Measurements from ENCODE around the gene ZNF438. TPM values are rescaled to one million over a fixed set of nuclear protein-coding genes. Genes with fewer than 3 reads are reported as not detected.

The ZNF438 gene
- total and polyA plus RNA-seq, 2 of the 8 experiments (the other 6 are each of a cell fraction or from before 2014, with no cell fraction given): 0.95 to 1.7 TPM

DNA sequence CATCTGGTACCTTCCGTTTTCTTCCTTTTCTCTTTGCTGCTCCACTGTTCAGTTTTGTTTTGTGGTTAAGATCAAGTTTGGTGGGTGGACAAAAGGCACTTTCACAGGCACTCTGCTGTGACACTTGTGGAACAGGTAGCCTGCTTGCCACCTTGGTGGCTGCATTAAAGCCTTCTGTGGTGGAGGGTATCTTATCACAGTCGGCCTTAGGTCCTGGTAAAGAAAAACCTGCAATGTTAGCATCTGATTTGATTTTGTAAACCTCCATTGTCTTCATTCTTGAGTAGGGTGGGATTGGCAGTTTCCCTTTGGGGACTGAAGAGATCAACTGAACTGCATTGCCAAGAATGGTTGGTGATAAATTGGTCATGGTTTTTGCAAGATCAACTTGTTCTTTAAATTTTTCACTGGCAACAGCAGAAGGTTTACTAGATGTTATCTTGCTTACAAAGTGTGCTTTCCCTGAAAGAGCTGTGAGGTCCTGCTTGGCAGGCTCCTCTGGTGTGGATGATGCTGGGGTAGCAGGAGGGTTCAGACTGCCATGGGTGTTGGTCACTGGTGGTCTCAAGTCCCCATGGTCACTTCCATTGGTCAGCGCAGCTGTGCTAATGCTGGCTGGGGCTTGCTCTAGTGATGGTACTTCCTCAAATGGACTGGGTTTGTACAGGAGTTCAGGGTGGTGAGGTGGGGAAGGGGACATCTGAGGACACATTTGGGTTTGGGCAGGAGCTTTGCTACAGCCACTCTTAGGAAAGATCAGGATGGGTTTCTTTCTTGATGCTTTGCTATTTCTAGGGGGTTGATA, 182.2 kb downstream of the ZNF438 start (continued):
- TF ChIP-seq, protein P1, sequence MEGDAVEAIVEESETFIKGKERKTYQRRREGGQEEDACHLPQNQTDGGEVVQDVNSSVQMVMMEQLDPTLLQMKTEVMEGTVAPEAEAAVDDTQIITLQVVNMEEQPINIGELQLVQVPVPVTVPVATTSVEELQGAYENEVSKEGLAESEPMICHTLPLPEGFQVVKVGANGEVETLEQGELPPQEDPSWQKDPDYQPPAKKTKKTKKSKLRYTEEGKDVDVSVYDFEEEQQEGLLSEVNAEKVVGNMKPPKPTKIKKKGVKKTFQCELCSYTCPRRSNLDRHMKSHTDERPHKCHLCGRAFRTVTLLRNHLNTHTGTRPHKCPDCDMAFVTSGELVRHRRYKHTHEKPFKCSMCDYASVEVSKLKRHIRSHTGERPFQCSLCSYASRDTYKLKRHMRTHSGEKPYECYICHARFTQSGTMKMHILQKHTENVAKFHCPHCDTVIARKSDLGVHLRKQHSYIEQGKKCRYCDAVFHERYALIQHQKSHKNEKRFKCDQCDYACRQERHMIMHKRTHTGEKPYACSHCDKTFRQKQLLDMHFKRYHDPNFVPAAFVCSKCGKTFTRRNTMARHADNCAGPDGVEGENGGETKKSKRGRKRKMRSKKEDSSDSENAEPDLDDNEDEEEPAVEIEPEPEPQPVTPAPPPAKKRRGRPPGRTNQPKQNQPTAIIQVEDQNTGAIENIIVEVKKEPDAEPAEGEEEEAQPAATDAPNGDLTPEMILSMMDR (IDR thresholded peaks at IDR 0.05; ENCODE audit: control extremely low read depth in 1 of 3, insufficient read depth in 1 of 3, low read depth in 1 of 3, low read length in 3 of 3): no peak
- TF ChIP-seq RFX5 (IDR thresholded peaks at IDR 0.05; ENCODE audit: borderline replicate concordance, low read depth, low read length): no peak
- no peak for TF ChIP-seq JUND (IDR thresholded peaks at IDR 0.05; ENCODE audit: low read length)
- no peak for TF ChIP-seq EP300 (IDR thresholded peaks at IDR 0.05; ENCODE audit: borderline replicate concordance in 1 of 2, low read depth in 2 of 2, low read length in 2 of 2)
- TF ChIP-seq TBP (IDR thresholded peaks at IDR 0.05; ENCODE audit: low read depth, low read length): no peak
- TF ChIP-seq, protein P2, sequence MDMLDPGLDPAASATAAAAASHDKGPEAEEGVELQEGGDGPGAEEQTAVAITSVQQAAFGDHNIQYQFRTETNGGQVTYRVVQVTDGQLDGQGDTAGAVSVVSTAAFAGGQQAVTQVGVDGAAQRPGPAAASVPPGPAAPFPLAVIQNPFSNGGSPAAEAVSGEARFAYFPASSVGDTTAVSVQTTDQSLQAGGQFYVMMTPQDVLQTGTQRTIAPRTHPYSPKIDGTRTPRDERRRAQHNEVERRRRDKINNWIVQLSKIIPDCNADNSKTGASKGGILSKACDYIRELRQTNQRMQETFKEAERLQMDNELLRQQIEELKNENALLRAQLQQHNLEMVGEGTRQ (IDR thresholded peaks at IDR 0.05; ENCODE audit: low read length): no peak
- no peak for TF ChIP-seq CHD2 (IDR thresholded peaks at IDR 0.05; ENCODE audit: low read length)
